SK-N-SH treated with all-trans-retinoic acid at 6 μM for 48 hours (cell line): ENCODE results near the gene SLCO3A1.

Source experiments
- ATAC-seq: fragments of 200-7000 bp; cut with Tn5 transposase; 3 replicates; pipeline ENCODE4 v1.9.1; 2020; ENCODE audit warnings: mild to moderate bottlenecking, moderate library complexity
- ARNTL ChIP-seq: fragments of 450-650 bp; formaldehyde crosslinking; IDR thresholded peaks from 2 replicates; pipeline ENCODE4 v1.5.0; 2020; ENCODE audit warnings: low read depth, mild to moderate bottlenecking, moderate library complexity, borderline replicate concordance
- BACH2 ChIP-seq: fragments of 250-450 bp; sonication (Bioruptor Pico); IDR thresholded peaks from 2 replicates; pipeline ENCODE4 v1.9.0; 2021; ENCODE audit warnings: mild to moderate bottlenecking, borderline replicate concordance
- CSRNP3 ChIP-seq: fragments of 250-450 bp; sonication (Bioruptor Pico); IDR thresholded peaks from 2 replicates; pipeline ENCODE4 v1.5.1; 2021; ENCODE audit warnings: mild to moderate bottlenecking, moderate library complexity
- ESRRG ChIP-seq: fragments of 250-450 bp; sonication (Bioruptor Pico); IDR thresholded peaks from 2 replicates; pipeline ENCODE4 v1.6.1; 2021; ENCODE audit warnings: mild to moderate bottlenecking
- GLIS3 ChIP-seq: fragments of 250-450 bp; sonication (Bioruptor Pico); IDR thresholded peaks from 2 replicates; pipeline ENCODE4 v1.5.0; 2020; ENCODE audit warnings: mild to moderate bottlenecking, moderate library complexity
- ISL1 ChIP-seq: fragments of 250-450 bp; sonication (Bioruptor Pico); IDR thresholded peaks from 2 replicates; pipeline ENCODE4 v2.1.2; 2022; ENCODE audit warnings: mild to moderate bottlenecking, moderate library complexity
- OSR1 ChIP-seq: fragments of 250-450 bp; sonication (Bioruptor Pico); IDR thresholded peaks from 2 replicates; pipeline ENCODE4 v1.8.0; 2022; ENCODE audit warnings: moderate library complexity, mild to moderate bottlenecking, inconsistent platforms
- POU6F1 ChIP-seq: fragments of 250-450 bp; sonication (Bioruptor Pico); IDR thresholded peaks from 2 replicates; pipeline ENCODE4 v1.8.0; 2021; ENCODE audit warnings: low read depth, mild to moderate bottlenecking, moderate library complexity, borderline replicate concordance
- PPARA ChIP-seq: fragments of 250-450 bp; sonication (Bioruptor Pico); IDR thresholded peaks from 2 replicates; pipeline ENCODE4 v1.5.0; 2020; ENCODE audit warnings: mild to moderate bottlenecking, borderline replicate concordance
- RARB ChIP-seq: fragments of 250-450 bp; sonication (Bioruptor Pico); IDR thresholded peaks from 2 replicates; pipeline ENCODE4 v1.8.0; 2021; ENCODE audit warnings: mild to moderate bottlenecking, moderate library complexity
- TCF4 ChIP-seq: fragments of 250-450 bp; sonication (Bioruptor Pico); IDR thresholded peaks from 2 replicates; pipeline ENCODE4 v1.8.0; 2021; ENCODE audit warnings: mild to moderate bottlenecking, moderate library complexity, borderline replicate concordance
- TOX ChIP-seq: fragments of 250-450 bp; sonication (Bioruptor Pico); IDR thresholded peaks from 2 replicates; pipeline ENCODE4 v1.8.0; 2021; ENCODE audit warnings: mild to moderate bottlenecking, moderate library complexity, borderline replicate concordance
- TSHZ2 ChIP-seq: fragments of 250-450 bp; sonication (Bioruptor Pico); IDR thresholded peaks from 2 replicates; pipeline ENCODE4 v1.5.0; 2020; ENCODE audit warnings: mild to moderate bottlenecking, moderate library complexity
- ZC3H10 ChIP-seq: fragments of 250-450 bp; sonication (Bioruptor Pico); IDR thresholded peaks from 2 replicates; pipeline ENCODE4 v1.5.1; 2021; ENCODE audit warnings: mild to moderate bottlenecking, moderate library complexity
- ZFP3 ChIP-seq: fragments of 250-450 bp; sonication (Bioruptor Pico); IDR thresholded peaks from 2 replicates; pipeline ENCODE4 v1.5.0; 2020; ENCODE audit warnings: mild to moderate bottlenecking, moderate library complexity
- ZFP30 ChIP-seq: fragments of 450-650 bp; formaldehyde crosslinking; IDR thresholded peaks from 2 replicates; pipeline ENCODE4 v1.5.0; 2022; ENCODE audit warnings: mild to moderate bottlenecking, moderate library complexity
- ZNF565 ChIP-seq: fragments of 450-650 bp; formaldehyde crosslinking; conservative IDR thresholded peaks from 2 replicates; pipeline ENCODE4 v1.5.0; 2020; ENCODE audit warnings: low read depth, mild to moderate bottlenecking, moderate library complexity
- ZNF8 ChIP-seq: fragments of 450-650 bp; formaldehyde crosslinking; IDR thresholded peaks from 2 replicates; pipeline ENCODE4 v1.5.0; 2020; ENCODE audit warnings: mild to moderate bottlenecking, moderate library complexity
- TF ChIP-seq, protein P1 (sequence below): fragments of 250-450 bp; sonication (Bioruptor Pico); IDR thresholded peaks from 2 replicates; pipeline ENCODE4 v1.5.1; 2020; ENCODE audit warnings: low read depth, mild to moderate bottlenecking, moderate library complexity
- TF ChIP-seq, protein P2 (sequence below): fragments of 250-450 bp; sonication (Bioruptor Pico); IDR thresholded peaks from 2 replicates; pipeline ENCODE4 v1.8.0; 2020; ENCODE audit warnings: mild to moderate bottlenecking, moderate library complexity, borderline replicate concordance

SLCO3A1 gene

DNA sequence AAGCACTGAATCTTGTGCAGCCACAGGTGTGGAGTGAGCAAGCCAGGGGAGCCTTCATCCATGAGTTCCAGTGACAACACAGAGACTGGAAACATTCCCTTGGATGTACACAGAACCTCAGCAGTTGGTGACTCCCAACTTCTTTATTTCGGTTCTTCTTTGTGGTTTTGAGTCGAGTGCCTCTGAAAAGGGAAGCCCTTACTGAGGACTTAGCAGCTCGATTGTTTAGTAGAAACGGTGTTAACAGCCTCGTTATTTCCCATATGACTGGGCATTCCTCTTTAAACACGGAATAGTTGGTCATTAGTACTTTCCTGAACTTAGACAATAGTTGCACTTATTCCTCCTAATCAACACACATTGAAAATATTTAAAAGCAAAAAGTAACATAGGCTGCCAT is 7.7 kb downstream of the SLCO3A1 start:
- ATAC-seq = no peak
- TF ChIP-seq ZC3H10 (CRISPR knock-in tag) (no peak), GLIS3 (no peak), RARB (CRISPR knock-in tag) (no peak), BACH2 (CRISPR knock-in tag) (no peak), TOX (no peak), TCF4 (no peak), POU6F1 (CRISPR knock-in tag) (no peak), PPARA (CRISPR knock-in tag) (no peak)
- TF ChIP-seq, protein P1, sequence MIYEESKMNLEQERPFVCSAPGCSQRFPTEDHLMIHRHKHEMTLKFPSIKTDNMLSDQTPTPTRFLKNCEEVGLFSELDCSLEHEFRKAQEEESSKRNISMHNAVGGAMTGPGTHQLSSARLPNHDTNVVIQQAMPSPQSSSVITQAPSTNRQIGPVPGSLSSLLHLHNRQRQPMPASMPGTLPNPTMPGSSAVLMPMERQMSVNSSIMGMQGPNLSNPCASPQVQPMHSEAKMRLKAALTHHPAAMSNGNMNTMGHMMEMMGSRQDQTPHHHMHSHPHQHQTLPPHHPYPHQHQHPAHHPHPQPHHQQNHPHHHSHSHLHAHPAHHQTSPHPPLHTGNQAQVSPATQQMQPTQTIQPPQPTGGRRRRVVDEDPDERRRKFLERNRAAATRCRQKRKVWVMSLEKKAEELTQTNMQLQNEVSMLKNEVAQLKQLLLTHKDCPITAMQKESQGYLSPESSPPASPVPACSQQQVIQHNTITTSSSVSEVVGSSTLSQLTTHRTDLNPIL = no peak

DNA sequence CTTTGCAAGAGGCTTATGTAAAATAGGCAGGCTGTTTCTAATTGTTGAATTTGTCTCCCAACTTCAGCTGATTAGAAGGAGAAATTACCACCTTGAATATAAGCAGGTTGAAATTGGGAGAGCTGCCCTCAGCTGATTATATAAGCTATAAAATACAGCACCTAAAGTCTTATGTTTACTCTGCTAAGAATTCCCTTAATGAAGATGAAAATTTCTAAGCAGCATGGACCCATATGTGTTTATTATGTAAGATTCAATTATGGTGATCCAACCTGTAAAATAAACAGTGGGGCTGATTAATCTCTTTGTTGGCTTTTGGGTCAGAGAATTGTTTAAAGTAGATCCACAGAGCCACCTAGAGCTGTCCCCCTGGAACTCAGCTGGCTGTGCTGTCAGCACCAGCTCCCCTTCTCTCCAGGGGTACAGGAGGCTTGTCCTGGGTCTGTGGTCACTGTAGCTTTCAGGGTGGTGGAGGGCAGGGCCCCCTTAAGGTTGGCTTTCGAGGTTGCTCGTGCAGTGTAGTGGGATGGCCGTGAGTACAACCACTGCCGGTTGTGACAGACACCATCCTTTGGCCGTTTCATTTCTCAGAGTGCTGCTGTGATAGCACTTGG is 9.5 kb downstream of the SLCO3A1 start:
- TF ChIP-seq ZC3H10 (CRISPR knock-in tag) (no peak), ESRRG (CRISPR knock-in tag) (no peak), ARNTL (CRISPR knock-in tag) (no peak), ZNF565 (CRISPR knock-in tag) (no peak), ZFP3 (CRISPR knock-in tag) (no peak), RARB (CRISPR knock-in tag) (no peak), TOX (no peak), ISL1 (no peak), CSRNP3 (no peak), TCF4 (no peak)
- TF ChIP-seq, protein P2, sequence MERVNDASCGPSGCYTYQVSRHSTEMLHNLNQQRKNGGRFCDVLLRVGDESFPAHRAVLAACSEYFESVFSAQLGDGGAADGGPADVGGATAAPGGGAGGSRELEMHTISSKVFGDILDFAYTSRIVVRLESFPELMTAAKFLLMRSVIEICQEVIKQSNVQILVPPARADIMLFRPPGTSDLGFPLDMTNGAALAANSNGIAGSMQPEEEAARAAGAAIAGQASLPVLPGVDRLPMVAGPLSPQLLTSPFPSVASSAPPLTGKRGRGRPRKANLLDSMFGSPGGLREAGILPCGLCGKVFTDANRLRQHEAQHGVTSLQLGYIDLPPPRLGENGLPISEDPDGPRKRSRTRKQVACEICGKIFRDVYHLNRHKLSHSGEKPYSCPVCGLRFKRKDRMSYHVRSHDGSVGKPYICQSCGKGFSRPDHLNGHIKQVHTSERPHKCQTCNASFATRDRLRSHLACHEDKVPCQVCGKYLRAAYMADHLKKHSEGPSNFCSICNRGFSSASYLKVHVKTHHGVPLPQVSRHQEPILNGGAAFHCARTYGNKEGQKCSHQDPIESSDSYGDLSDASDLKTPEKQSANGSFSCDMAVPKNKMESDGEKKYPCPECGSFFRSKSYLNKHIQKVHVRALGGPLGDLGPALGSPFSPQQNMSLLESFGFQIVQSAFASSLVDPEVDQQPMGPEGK = no peak
- TF ChIP-seq, all 23 proteins: peak for 0
- no peak for ATAC-seq

- TF ChIP-seq TCF4 (no peak), ZNF8 (no peak), ZNF565 (CRISPR knock-in tag) (no peak)
- ATAC-seq = no peak
Observed at GRCh38 chr15:91863621-91864255, 10.2 kb downstream of the SLCO3A1 start.

DNA sequence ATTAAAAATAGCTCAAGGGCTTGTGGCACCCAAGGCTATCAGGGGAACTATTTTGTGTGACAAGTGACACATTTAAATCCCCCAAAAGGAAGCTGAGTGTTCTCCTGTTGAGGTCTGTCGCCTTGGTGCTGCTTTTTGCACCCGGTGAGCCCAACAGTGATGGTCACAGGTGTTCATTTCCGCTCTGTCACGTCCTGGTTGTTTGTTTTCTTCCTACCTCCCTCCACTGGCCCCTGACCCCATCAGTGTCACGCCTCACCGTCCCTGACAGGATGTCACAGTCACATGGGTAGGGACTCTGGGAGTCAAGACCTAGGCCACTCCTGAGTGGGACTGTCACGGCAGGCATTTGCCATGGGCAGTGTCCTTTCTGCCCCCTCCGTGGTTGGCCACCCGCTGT is 11.2 kb downstream of the SLCO3A1 start:
- no peak for ATAC-seq
- TF ChIP-seq ESRRG (CRISPR knock-in tag) (no peak), OSR1 (no peak), CSRNP3 (no peak), ZFP30 (CRISPR knock-in tag) (no peak), ZFP3 (CRISPR knock-in tag) (no peak)

DNA sequence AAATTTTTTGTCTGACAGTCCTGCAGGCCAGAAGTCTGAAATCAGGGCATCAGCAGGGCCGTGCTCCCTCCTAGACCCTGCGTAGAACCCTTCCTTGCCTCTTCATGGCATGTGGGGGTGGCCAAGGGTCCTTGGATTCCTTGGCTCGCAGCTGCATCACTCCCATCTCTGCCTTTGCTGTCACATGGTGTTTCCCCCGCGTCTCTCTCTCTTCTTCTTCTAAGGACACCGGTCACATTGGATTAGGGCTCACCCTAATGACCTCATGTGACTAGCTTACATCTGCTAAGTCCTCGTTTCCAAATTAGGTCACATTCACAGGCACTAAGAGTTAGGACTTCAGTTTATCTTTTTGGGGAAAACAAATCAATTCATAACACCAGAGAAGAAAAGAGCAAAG is 12.0 kb downstream of the SLCO3A1 start:
- TF ChIP-seq ARNTL (CRISPR knock-in tag) (no peak), TSHZ2 (CRISPR knock-in tag) (no peak)
- ATAC-seq = no peak
